B cell (primary cell): ENCODE measurements around the gene CXXC1. TPM values are rescaled to one million over a fixed set of nuclear protein-coding genes. Genes with fewer than 3 reads are reported as not detected.

Source experiments
- ATAC-seq: fragments of 200-7000 bp; cut with Tn5 transposase; one replicate; pipeline ENCODE4 v1.10.0; 2021; ENCODE audit warnings: low read depth, mild to moderate bottlenecking, moderate number of reproducible peaks, moderate library complexity
- CTCF ChIA-PET: fragments of 350-600 bp; sonication (Branson Sonifier 250); formaldehyde crosslinking; loops from one replicate; lab custom pipeline; 2021; ENCODE audit warnings: antibody characterized with exemption, inconsistent platforms; lab: Charles Lee
- POLR2A ChIA-PET: fragments of 350-600 bp; sonication (Branson Sonifier 250); formaldehyde crosslinking; loops from one replicate; lab custom pipeline; 2021; ENCODE audit warnings: antibody characterized with exemption; lab: Charles Lee
- DNase-seq: peaks from one replicate; pipeline ENCODE4 v3.0.0; 2013
- H2AFZ ChIP-seq: 2 replicates; pipeline ENCODE4 v1.6.1; 2012; ENCODE audit warnings: mild to moderate bottlenecking, low read depth, low read length; ENCODE audit not compliant: insufficient read depth, poor library complexity, severe bottlenecking
- H3K27ac ChIP-seq, 2 donors: 1 replicate in 1 of 2; 2 replicates in 1 of 2; pipeline ENCODE4 v1.5.1; 2012 to 2013; ENCODE audit warnings: low read length in 2 of 2, mild to moderate bottlenecking in 2 of 2, moderate library complexity in 1 of 2
- H3K27me3 ChIP-seq, 4 experiments: fragments of 200-600 bp in 1 of 4; sonication (generic) in 1 of 4; replicated peaks in 1 of 4; 1 replicate in 2 of 4; 2 replicates in 2 of 4; pipeline versions ENCODE4 v1.6.1 to v1.7.0; 2013 to 2016; ENCODE audit warnings: low read length in 3 of 4, mild to moderate bottlenecking in 2 of 4, mixed read lengths in 1 of 4, moderate library complexity in 1 of 4; ENCODE audit not compliant: insufficient read depth in 4 of 4, control insufficient read depth in 3 of 4; ENCODE audit errors: control extremely low read depth in 1 of 4
- H3K36me3 ChIP-seq, 2 experiments: replicated peaks in 1 of 2; 1 replicate in 1 of 2; 2 replicates in 1 of 2; pipeline versions ENCODE4 v1.6.1 to v1.7.1; 2013; ENCODE audit warnings: low read length in 1 of 2; ENCODE audit not compliant: insufficient read depth in 2 of 2, control insufficient read depth in 1 of 2; ENCODE audit errors: control extremely low read depth in 1 of 2, extremely low read depth in 1 of 2
- H3K4me1 ChIP-seq, 2 donors: fragments of 200-600 bp in 1 of 2; sonication (generic) in 1 of 2; 1 replicate in 1 of 2; 2 replicates in 1 of 2; pipeline versions ENCODE4 v1.5.1 to v1.6.1; 2013 to 2017; ENCODE audit warnings: low read length in 2 of 2; ENCODE audit not compliant: control insufficient read depth in 2 of 2, insufficient read depth in 2 of 2
- H3K4me2 ChIP-seq: replicated peaks from 2 replicates; pipeline ENCODE3; 2012; ENCODE audit warnings: mild to moderate bottlenecking, low read depth, low read length; ENCODE audit not compliant: poor library complexity, severe bottlenecking
- H3K4me3 ChIP-seq, 5 experiments: fragments of 200-600 bp in 1 of 5; sonication (generic) in 1 of 5; 1 replicate in 3 of 5; 2 replicates in 2 of 5; pipeline versions ENCODE4 v1.5.1 to v1.7.0; 2011 to 2016; ENCODE audit warnings: low read length in 4 of 5, mild to moderate bottlenecking in 4 of 5, low read depth in 2 of 5, control low read depth in 1 of 5, moderate library complexity in 1 of 5; ENCODE audit not compliant: insufficient read depth in 1 of 5; ENCODE audit errors: control extremely low read depth in 1 of 5, extremely low read depth in 1 of 5
- H3K79me2 ChIP-seq: fragments of 200-600 bp; sonication (generic); one replicate; pipeline ENCODE4 v1.6.0; 2016; ENCODE audit warnings: low read length; ENCODE audit not compliant: control insufficient read depth, insufficient read depth
- H3K9ac ChIP-seq: fragments of 200-600 bp; sonication (generic); 2 replicates; pipeline ENCODE4 v1.6.1; 2017; ENCODE audit warnings: mild to moderate bottlenecking, low read length, moderate library complexity
- H3K9me3 ChIP-seq, 3 donors: one replicate each; pipeline versions ENCODE4 v1.6.1 to v1.7.1; 2013; ENCODE audit warnings: low read length in 2 of 3; ENCODE audit not compliant: control insufficient read depth in 2 of 3, insufficient read depth in 1 of 3; ENCODE audit errors: control extremely low read depth in 1 of 3
- H4K20me1 ChIP-seq: 2 replicates; pipeline ENCODE4 v1.6.0; 2012; ENCODE audit warnings: mild to moderate bottlenecking, low read length; ENCODE audit not compliant: insufficient read depth, control insufficient read depth, poor library complexity, severe bottlenecking
- H3K27ac Mint-ChIP-seq: one replicate; pipeline ENCODE4 v1.8.0; 2021; ENCODE audit warnings: mixed read lengths
- H3K27me3 Mint-ChIP-seq: one replicate; pipeline ENCODE4 v1.8.0; 2021; ENCODE audit warnings: mixed read lengths
- H3K4me1 Mint-ChIP-seq: one replicate; pipeline ENCODE4 v1.8.0; 2021; ENCODE audit warnings: mixed read lengths
- H3K4me3 Mint-ChIP-seq: one replicate; pipeline ENCODE4 v1.8.0; 2021; ENCODE audit warnings: mixed read lengths
- H3K9me3 Mint-ChIP-seq: one replicate; pipeline ENCODE4 v1.8.0; 2022; ENCODE audit warnings: mixed read lengths; ENCODE audit not compliant: insufficient read depth
- CTCF ChIP-seq: fragments of 200-600 bp; IDR thresholded peaks from one replicate; pipeline ENCODE4 v1.8.0; 2022; ENCODE audit warnings: antibody characterized with exemption, mild to moderate bottlenecking
- EZH2 ChIP-seq: IDR thresholded peaks from 2 replicates; pipeline ENCODE4 v1.6.1; 2012; ENCODE audit warnings: borderline replicate concordance, low read depth, mild to moderate bottlenecking, moderate library complexity, low read length; ENCODE audit not compliant: insufficient read depth, poor library complexity, severe bottlenecking
- WGBS: methylation state at CpG from one replicate; pipeline ENCODE4 v1.1.5; 2013; ENCODE audit warnings: missing lambda C conversion rate; ENCODE audit not compliant: insufficient coverage; 5-methylcytosine and 5-hydroxymethylcytosine counted together
- intact Hi-C: fragments of 100-400 bp; cut with micrococcal nuclease; formaldehyde crosslinking; loops from one replicate; pipeline ENCODE4 v1.10.0; 2022
- polyA plus RNA-seq: library from polyadenylated mRNA; depleted of rRNA; stranded (reverse); fragments of >200 nt; gene quantifications from 2 replicates; pipeline ENCODE4 v1.2.3, GENCODE V29; 2012
- total RNA-seq, 2 donors: library from RNA; stranded (reverse); fragments of 120-200 nt in 1 of 2; gene quantifications; 1 replicate in 1 of 2; 2 replicates in 1 of 2; pipeline versions ENCODE4 v1.2.3 to v1.2.4, GENCODE V29; 2013 to 2022

Gene CXXC1
- total and polyA plus RNA-seq, 2 donors (not counting 1 experiment from before 2014, with no cell fraction given), result 157 to 306 TPM

DNA sequence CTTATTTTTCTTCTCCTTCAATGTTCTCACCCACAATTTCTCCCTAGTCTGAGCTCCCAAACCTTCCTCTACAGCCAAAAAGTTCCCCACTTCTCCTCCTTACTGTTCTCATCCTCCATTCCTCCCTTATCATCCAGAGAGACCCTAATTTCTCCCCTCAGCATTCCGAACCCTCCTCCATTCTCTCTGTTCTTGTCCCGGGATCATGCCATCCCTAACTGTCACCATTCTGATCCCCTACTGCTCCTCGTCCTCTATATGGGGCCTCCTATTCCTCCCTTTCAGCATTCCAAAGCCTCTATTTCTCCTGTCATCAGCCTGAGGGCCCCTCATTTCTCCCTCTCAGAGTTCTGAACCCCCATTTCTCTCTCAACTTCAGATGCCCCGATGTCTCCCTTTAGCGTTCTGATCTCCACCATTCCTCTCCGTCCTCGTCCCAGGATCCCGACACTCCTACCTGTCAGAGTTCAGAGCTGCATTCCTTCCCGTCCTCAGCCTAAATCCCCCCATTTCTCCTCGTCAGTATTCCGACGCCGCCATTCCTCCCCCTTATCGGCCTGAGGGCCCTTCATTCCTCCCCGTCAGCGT, 6.7 kb downstream of the CXXC1 start:
- no peak for ATAC-seq
- H3K9me3 ChIP-seq, result no peaks in the 10 kb centered on the region
- no peak for TF ChIP-seq EZH2
- no peak for TF ChIP-seq CTCF
- peaks cover 35% of the 10 kb centered on the region for H3K4me1 Mint-ChIP-seq
- H4K20me1 ChIP-seq, result peaks cover 33% of the 10 kb centered on the region
- peak overlapping the region; percentile 97 for H3K4me3 Mint-ChIP-seq
- no peaks in the 10 kb centered on the region for H3K9me3 Mint-ChIP-seq
- H3K27me3 Mint-ChIP-seq, result no peaks in the 10 kb centered on the region
- H2AFZ ChIP-seq, result peak overlapping the region; percentile 95
- no peaks in the 10 kb centered on the region for H3K27me3 ChIP-seq
- peak overlapping the region; percentile 97 for H3K4me2 ChIP-seq
- intact Hi-C loops, result loop anchor here (1.0 kb wide), 4 partner anchors 14 to 788 kb away; partner anchors contain the start of genes CFAP53 and RPL17
- WGBS, result 3% methylated on average over 16 of the region's 16 CpGs
- peaks cover 27 to 29% of the 10 kb centered on the region in 2 donors for H3K4me1 ChIP-seq
- ChIA-PET POLR2A (interaction anchor here (1.0 to 1.9 kb wide), 5 partner anchors 10 to 94 kb away, joined by 5 to 10 read pairs (median 6); partner anchors contain the start of genes CFAP53 and SKA1), CTCF (interaction anchor here (0.8 to 2.8 kb wide), 8 partner anchors 10 to 86 kb away, joined by 3 to 44 read pairs (median 6); partner anchors contain the start of genes CFAP53 and MYO5B)
- no peak for DNase-seq
- peak overlapping the region; percentile 92 to 99 (median 99) for H3K4me3 ChIP-seq
- H3K27ac Mint-ChIP-seq, result peak overlapping the region; percentile 97
- peak overlapping the region; percentile 81 to 87 for H3K27ac ChIP-seq
- H3K36me3 ChIP-seq, result peaks cover 2 to 66% of the 10 kb centered on the region in 2 experiments
- H3K9ac ChIP-seq, result peak overlapping the region; percentile 97
- H3K79me2 ChIP-seq, result peaks cover 43% of the 10 kb centered on the region

DNA sequence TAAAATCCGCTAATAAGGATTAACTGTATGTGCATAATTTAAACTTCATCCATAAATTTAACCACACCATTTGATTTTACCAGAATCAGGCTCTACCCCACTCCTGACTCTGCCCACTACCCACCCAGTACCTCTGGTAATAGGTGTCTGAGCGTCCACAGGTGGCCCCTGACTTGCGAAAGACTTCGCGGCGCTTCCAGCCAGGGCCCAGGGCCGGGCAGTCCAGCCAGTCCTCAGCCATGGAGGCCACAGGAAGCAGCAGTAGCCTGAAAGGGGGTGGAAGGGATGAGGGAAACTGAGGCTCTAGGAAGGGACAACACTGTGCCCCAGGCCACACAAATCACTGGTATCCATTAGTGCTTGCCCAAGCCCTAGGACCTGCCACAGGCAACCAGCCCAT, 7.7 kb downstream of the CXXC1 start:
- Histone ChIP-seq H4K20me1 (peaks cover 39% of the 10 kb centered on the region), H2AFZ (no peak overlapping the region), H3K79me2 (peaks cover 46% of the 10 kb centered on the region), H3K27me3 (no peaks in the 10 kb centered on the region), H3K36me3 (peaks cover 2 to 67% of the 10 kb centered on the region in 2 experiments), H3K9ac (peak overlapping the region; percentile 97), H3K4me2 (peak overlapping the region; percentile 97), H3K9me3 (no peaks in the 10 kb centered on the region), H3K4me1 (peaks cover 27 to 29% of the 10 kb centered on the region in 2 donors), H3K27ac (no peak overlapping the region), H3K4me3 (no peak overlapping the region)
- intact Hi-C loops, result no loop called here
- Mint-ChIP-seq H3K4me3 (peak overlapping the region; percentile 97), H3K9me3 (no peaks in the 10 kb centered on the region), H3K27ac (no peak overlapping the region), H3K4me1 (peaks cover 35% of the 10 kb centered on the region), H3K27me3 (no peaks in the 10 kb centered on the region)
- ChIA-PET CTCF (interaction anchor here (0.6 to 1.4 kb wide), 2 partner anchors 11 to 78 kb away, joined by 4 to 7 read pairs; no protein-coding TSS in a partner anchor), POLR2A (no interaction called here)
- TF ChIP-seq EZH2 (no peak), CTCF (no peak)
- DNase-seq (no peak), ATAC-seq (no peak)
- WGBS, result 100% methylated on average over 1 of the region's 7 CpGs
